ENCODE results near the gene ACP5. TPM values are rescaled to one million over a fixed set of nuclear protein-coding genes. Genes with fewer than 3 reads are reported as not detected.

ACP5 gene
- total RNA-seq, 1 experiment from 2014 or later: 0.85 TPM

DNA sequence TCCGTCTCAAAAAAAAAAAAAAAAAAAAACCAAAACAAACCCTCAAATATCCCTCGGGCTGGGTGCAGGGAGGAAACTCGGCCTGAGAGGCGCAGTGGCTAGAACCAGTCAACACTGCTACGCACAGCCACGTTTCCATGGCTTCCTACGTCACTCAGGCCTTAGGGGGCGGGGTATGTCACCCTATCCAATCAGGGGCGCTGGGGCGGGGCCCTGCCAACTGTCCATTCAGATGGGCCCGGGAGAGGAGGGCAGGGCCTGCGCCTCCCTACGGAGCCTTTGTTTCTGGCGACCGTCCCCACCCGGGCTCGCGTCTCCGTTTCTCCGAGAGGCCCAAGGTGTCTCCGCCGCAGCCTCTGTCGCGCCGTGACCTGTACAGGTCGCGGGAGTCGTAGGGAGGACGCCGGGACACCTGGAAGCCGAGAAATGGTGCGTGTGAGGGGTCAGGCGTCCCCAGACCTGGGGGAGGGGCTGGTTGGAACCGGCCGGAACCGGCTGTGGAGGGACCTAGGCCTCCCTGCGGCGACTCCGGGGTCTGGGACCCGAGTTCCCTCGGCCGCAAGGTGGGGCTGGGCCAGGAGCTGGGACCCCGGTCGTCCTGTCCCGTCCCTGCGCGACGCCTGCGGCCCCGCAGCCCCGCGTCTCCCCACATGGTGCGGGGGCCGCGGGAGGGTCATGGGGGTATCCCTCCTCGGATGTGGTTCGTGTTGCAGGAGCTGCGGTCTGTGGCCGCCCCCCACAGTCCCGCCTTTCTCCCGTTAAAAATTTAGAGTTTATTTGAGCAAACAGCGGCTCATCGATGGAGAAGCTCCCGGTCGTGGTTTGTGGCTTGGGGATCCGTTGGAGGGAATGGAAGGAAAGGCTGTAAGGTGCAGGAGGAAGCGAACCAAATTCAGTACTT is 20.0 kb upstream of the ACP5 start, which contains the start of gene ZNF627:
ZNF627 (plus strand) TSS at position 282 of the 901 bp plus-strand sequence; CDS start at position 427, 145 bp downstream.
- intact Hi-C loops (cut with micrococcal nuclease; ENCODE audit: unreplicated experiment): no loop called here
- ChIA-PET POLR2A (interaction anchor here (0.6 kb wide), 2 partner anchors 288 to 471 kb away, joined by 7 to 13 read pairs; no protein-coding TSS in a partner anchor), CTCF (interaction anchor here (0.7 kb wide), 1 partner anchor 115 kb away, joined by 8 read pairs; no protein-coding TSS in a partner anchor)
- peak; percentile 100 for ATAC-seq
- H3K9me3 ChIP-seq (ENCODE audit: control insufficient read depth, insufficient read depth, low read depth, low read length): peaks cover 2% of the 10 kb centered on the region; the same call in 1 of the 2 replicates
- peaks cover 6% of the 10 kb centered on the region; the same call in 1 of the 2 replicates for H3K36me3 ChIP-seq (ENCODE audit: control insufficient read depth, insufficient read depth, low read length)
- no TSS peak for BruUV-seq (replicated peaks)
- no peaks in the 10 kb centered on the region for H3K27me3 ChIP-seq (ENCODE audit: control insufficient read depth, insufficient read depth, low read length)
- in situ Hi-C loops (cut with HindIII; ENCODE audit: low pct_unique_long_range_greater_than_20kb, low sequenced_read_pairs): no loop called here
- TF ChIP-seq SIN3A (IDR thresholded peaks at IDR 0.05; ENCODE audit: borderline replicate concordance, insufficient read depth, low read depth, low read length): peak; percentile 52; the same call in 1 of the 2 replicates
- TF ChIP-seq TCF7L2 (IDR thresholded peaks at IDR 0.05; ENCODE audit: low read depth, low read length): no peak
- TF ChIP-seq POLR2AphosphoS5 (IDR thresholded peaks at IDR 0.05; ENCODE audit: low read depth, low read length): peak; percentile 91
- TF ChIP-seq, protein P1, sequence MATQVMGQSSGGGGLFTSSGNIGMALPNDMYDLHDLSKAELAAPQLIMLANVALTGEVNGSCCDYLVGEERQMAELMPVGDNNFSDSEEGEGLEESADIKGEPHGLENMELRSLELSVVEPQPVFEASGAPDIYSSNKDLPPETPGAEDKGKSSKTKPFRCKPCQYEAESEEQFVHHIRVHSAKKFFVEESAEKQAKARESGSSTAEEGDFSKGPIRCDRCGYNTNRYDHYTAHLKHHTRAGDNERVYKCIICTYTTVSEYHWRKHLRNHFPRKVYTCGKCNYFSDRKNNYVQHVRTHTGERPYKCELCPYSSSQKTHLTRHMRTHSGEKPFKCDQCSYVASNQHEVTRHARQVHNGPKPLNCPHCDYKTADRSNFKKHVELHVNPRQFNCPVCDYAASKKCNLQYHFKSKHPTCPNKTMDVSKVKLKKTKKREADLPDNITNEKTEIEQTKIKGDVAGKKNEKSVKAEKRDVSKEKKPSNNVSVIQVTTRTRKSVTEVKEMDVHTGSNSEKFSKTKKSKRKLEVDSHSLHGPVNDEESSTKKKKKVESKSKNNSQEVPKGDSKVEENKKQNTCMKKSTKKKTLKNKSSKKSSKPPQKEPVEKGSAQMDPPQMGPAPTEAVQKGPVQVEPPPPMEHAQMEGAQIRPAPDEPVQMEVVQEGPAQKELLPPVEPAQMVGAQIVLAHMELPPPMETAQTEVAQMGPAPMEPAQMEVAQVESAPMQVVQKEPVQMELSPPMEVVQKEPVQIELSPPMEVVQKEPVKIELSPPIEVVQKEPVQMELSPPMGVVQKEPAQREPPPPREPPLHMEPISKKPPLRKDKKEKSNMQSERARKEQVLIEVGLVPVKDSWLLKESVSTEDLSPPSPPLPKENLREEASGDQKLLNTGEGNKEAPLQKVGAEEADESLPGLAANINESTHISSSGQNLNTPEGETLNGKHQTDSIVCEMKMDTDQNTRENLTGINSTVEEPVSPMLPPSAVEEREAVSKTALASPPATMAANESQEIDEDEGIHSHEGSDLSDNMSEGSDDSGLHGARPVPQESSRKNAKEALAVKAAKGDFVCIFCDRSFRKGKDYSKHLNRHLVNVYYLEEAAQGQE (IDR thresholded peaks at IDR 0.05; ENCODE audit: insufficient read depth in 1 of 2, low read depth in 2 of 2, low read length in 1 of 2): no peak
- no peak for TF ChIP-seq CTCF (IDR thresholded peaks at IDR 0.05)
- H3K4me3 ChIP-seq (ENCODE audit: low read depth in 2 of 2, low read length in 2 of 2): peak within 1 kb of the TSS; percentile 82 to 93
- peak; percentile 79 for DNase-seq (ENCODE audit: low read depth, low spot score)
- peak within 1 kb of the TSS; percentile 91 for H3K27ac ChIP-seq (ENCODE audit: low read length)
- H3K4me1 ChIP-seq (ENCODE audit: control insufficient read depth, insufficient read depth, low read length): 0 out of 2 replicates have a peak, but pooled peaks cover 6% of the 10 kb centered on the region

DNA sequence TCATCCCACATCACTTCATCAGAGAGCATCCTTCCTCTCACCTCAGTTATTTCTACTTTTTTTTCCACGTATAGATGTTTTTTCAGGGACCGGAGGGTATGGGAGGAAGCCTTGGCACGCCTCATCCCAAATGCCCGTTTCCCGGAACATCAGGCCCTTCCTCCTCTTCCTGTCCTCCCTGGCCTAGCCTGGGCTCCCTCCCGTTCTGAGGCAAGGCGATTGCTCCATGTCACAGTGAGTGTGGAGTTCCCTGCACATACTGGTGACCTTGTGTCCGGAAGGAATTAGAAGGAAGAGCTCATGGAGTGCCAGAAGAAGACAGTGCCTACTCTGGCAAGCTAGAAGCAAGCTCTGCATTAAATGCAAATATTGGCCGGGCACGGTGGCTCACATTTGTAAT is 18.7 kb upstream of the ACP5 start:
- H3K36me3 ChIP-seq (ENCODE audit: control insufficient read depth, insufficient read depth, low read length): peaks cover 6% of the 10 kb centered on the region; the same call in 1 of the 2 replicates
- no peak for DNase-seq (ENCODE audit: low read depth, low spot score)
- H3K27ac ChIP-seq (ENCODE audit: low read length): no peak overlapping the region
- no peaks in the 10 kb centered on the region for H3K9me3 ChIP-seq (ENCODE audit: control insufficient read depth, insufficient read depth, low read depth, low read length)
- ATAC-seq: no peak
- CTCF ChIA-PET: no interaction called here
- H3K4me1 ChIP-seq (ENCODE audit: control insufficient read depth, insufficient read depth, low read length): 0 out of 2 replicates have a peak, but pooled peaks cover 6% of the 10 kb centered on the region
- no peak overlapping the region for H3K4me3 ChIP-seq (ENCODE audit: low read depth in 2 of 2, low read length in 2 of 2)
- in situ Hi-C loops (cut with HindIII; ENCODE audit: low pct_unique_long_range_greater_than_20kb, low sequenced_read_pairs) (no loop called here), intact Hi-C loops (cut with micrococcal nuclease; ENCODE audit: unreplicated experiment) (no loop called here)
- no TSS peak for BruUV-seq (replicated peaks)
- TF ChIP-seq SIN3A (IDR thresholded peaks at IDR 0.05; ENCODE audit: borderline replicate concordance, insufficient read depth, low read depth, low read length) (no peak), TCF7L2 (IDR thresholded peaks at IDR 0.05; ENCODE audit: low read depth, low read length) (no peak), CTCF (IDR thresholded peaks at IDR 0.05) (no peak), POLR2AphosphoS5 (IDR thresholded peaks at IDR 0.05; ENCODE audit: low read depth, low read length) (no peak)
- TF ChIP-seq, protein P1 (IDR thresholded peaks at IDR 0.05; ENCODE audit: insufficient read depth in 1 of 2, low read depth in 2 of 2, low read length in 1 of 2): no peak
- POLR2A ChIA-PET: no interaction called here
- H3K27me3 ChIP-seq (ENCODE audit: control insufficient read depth, insufficient read depth, low read length): no peaks in the 10 kb centered on the region

Measured in Panc1 (cell line).